NOMO-1 treated with DMSO at 0.1 percent for 48 hours (cell line): ENCODE results near the gene CDH23.

Source experiments
- DNase-seq: peaks from one replicate; lab custom pipeline; 2025; ENCODE audit not compliant: unreplicated experiment; lab: John Stamatoyannopoulos, UW

CDH23 gene

GRCh38 chr10:71761541-71762113 lies 364.9 kb downstream of the CDH23 start:
- DNase-seq: no peak

- no peak for DNase-seq
Observed at GRCh38 chr10:71762324-71762723, 365.6 kb downstream of the CDH23 start.

GRCh38 chr10:71763352-71764127 lies 366.8 kb downstream of the CDH23 start:
- no peak for DNase-seq

- no peak for DNase-seq
Observed at GRCh38 chr10:71765176-71765904, 368.6 kb downstream of the CDH23 start.

GRCh38 chr10:71765906-71766716 lies 369.4 kb downstream of the CDH23 start:
- DNase-seq: no peak

- no peak for DNase-seq
Observed at GRCh38 chr10:71766717-71767419, 370.1 kb downstream of the CDH23 start.

- no peak for DNase-seq
Observed at GRCh38 chr10:71767420-71768035, 370.8 kb downstream of the CDH23 start.

- peak; percentile 5 for DNase-seq
Observed at GRCh38 chr10:71769279-71769823, 372.6 kb downstream of the CDH23 start.

- peak; percentile 32 for DNase-seq
Observed at GRCh38 chr10:71770255-71770654, 373.5 kb downstream of the CDH23 start.

- no peak for DNase-seq
Observed at GRCh38 chr10:71770789-71771188, 374.1 kb downstream of the CDH23 start.

GRCh38 chr10:71771204-71771603 lies 374.5 kb downstream of the CDH23 start:
- no peak for DNase-seq

GRCh38 chr10:71771821-71772617 lies 375.3 kb downstream of the CDH23 start:
- peak; percentile 24 for DNase-seq

GRCh38 chr10:71772832-71773220 lies 376.1 kb downstream of the CDH23 start:
- no peak for DNase-seq

GRCh38 chr10:71773221-71773971 lies 376.7 kb downstream of the CDH23 start, which contains the start of gene VSIR:
TSS of gene VSIR (minus strand) at chr10:71773520. CDS start at chr10:71773439, 81 bp downstream.
- DNase-seq: peak; percentile 87

- DNase-seq: peak; percentile 92
Observed at GRCh38 chr10:71774916-71775702, 378.4 kb downstream of the CDH23 start.

GRCh38 chr10:71776481-71776925 lies 379.8 kb downstream of the CDH23 start:
- DNase-seq: peak; percentile 68

- DNase-seq: no peak
Observed at GRCh38 chr10:71777213-71777985, 380.7 kb downstream of the CDH23 start.
